ENCODE data around the gene AHSP. TPM values are rescaled to one million over a fixed set of nuclear protein-coding genes. Genes with fewer than 3 reads are reported as not detected.

AHSP gene
- total and polyA plus RNA-seq, 10 of the 15 experiments (the other 5 are each of a cell fraction or from before 2014, with no cell fraction given), result not detected

DNA sequence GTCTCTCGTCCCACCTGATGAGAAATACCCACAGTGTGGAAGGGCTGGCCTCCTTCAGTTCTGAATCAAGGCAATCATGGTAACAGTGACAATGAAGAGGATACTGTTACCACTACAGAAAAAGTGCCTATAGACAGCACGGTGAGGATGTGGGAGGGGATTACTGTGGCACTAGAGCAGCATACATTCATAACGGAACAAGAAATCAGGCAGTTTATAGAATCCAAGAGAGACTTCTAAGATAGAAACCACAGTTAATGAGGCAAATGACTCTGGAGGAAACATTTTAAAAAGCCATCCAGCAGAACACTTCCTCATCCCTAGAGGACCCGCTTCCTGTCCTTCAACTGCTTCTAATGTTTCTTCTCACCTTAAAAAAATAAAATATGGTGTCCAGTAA lies 22.2 kb upstream of the AHSP start (continued):
- TF ChIP-seq ZNF687 (IDR thresholded peaks at IDR 0.05) (no peak), FOS (IDR thresholded peaks at IDR 0.05; ENCODE audit: borderline replicate concordance, extremely low read depth, insufficient read length) (no peak), NFYB (IDR thresholded peaks at IDR 0.05; ENCODE audit: insufficient read depth, low read depth, low read length) (no peak), MYC (IDR thresholded peaks at IDR 0.05; ENCODE audit: insufficient read depth, insufficient read length, insufficient replicate concordance, low read length, severe bottlenecking) (no peak), BHLHE40 (IDR thresholded peaks at IDR 0.05; ENCODE audit: borderline replicate concordance in 1 of 2, low read depth in 2 of 2, low read length in 1 of 2) (no peak), JUNB (IDR thresholded peaks at IDR 0.05) (peak; percentile 85), TCF12 (IDR thresholded peaks at IDR 0.05; ENCODE audit: low read depth, low read length) (no peak), JUND (IDR thresholded peaks at IDR 0.05; ENCODE audit: low read depth, low read length) (no peak), SMAD5 (IDR thresholded peaks at IDR 0.05; ENCODE audit: low read depth) (no peak), NFXL1 (IDR thresholded peaks at IDR 0.05; ENCODE audit: borderline replicate concordance) (no peak), MXI1 (IDR thresholded peaks at IDR 0.05; ENCODE audit: low read depth, low read length) (no peak), YY1 (IDR thresholded peaks at IDR 0.05; ENCODE audit: low read depth, low read length) (no peak), GATAD2B (conservative IDR thresholded peaks at IDR 0.05; ENCODE audit: low read depth) (no peak), CREM (IDR thresholded peaks at IDR 0.05; ENCODE audit: low read depth) (peak; percentile 33; the same call in 1 of the 2 replicates), PML (IDR thresholded peaks at IDR 0.05; ENCODE audit: low read length) (peak; percentile 46; the same call in 1 of the 2 replicates), BRCA1 (IDR thresholded peaks at IDR 0.05; ENCODE audit: low read depth, low read length) (no peak), ZSCAN29 (IDR thresholded peaks at IDR 0.05) (no peak)
- TF ChIP-seq, protein P1, sequence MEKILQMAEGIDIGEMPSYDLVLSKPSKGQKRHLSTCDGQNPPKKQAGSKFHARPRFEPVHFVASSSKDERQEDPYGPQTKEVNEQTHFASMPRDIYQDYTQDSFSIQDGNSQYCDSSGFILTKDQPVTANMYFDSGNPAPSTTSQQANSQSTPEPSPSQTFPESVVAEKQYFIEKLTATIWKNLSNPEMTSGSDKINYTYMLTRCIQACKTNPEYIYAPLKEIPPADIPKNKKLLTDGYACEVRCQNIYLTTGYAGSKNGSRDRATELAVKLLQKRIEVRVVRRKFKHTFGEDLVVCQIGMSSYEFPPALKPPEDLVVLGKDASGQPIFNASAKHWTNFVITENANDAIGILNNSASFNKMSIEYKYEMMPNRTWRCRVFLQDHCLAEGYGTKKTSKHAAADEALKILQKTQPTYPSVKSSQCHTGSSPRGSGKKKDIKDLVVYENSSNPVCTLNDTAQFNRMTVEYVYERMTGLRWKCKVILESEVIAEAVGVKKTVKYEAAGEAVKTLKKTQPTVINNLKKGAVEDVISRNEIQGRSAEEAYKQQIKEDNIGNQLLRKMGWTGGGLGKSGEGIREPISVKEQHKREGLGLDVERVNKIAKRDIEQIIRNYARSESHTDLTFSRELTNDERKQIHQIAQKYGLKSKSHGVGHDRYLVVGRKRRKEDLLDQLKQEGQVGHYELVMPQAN (conservative IDR thresholded peaks at IDR 0.05), result no peak
- TF ChIP-seq, protein P2, sequence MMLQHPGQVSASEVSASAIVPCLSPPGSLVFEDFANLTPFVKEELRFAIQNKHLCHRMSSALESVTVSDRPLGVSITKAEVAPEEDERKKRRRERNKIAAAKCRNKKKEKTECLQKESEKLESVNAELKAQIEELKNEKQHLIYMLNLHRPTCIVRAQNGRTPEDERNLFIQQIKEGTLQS (IDR thresholded peaks at IDR 0.05; ENCODE audit: borderline replicate concordance, extremely low read depth, low read depth, low read length), result no peak
- TF ChIP-seq, protein P3, sequence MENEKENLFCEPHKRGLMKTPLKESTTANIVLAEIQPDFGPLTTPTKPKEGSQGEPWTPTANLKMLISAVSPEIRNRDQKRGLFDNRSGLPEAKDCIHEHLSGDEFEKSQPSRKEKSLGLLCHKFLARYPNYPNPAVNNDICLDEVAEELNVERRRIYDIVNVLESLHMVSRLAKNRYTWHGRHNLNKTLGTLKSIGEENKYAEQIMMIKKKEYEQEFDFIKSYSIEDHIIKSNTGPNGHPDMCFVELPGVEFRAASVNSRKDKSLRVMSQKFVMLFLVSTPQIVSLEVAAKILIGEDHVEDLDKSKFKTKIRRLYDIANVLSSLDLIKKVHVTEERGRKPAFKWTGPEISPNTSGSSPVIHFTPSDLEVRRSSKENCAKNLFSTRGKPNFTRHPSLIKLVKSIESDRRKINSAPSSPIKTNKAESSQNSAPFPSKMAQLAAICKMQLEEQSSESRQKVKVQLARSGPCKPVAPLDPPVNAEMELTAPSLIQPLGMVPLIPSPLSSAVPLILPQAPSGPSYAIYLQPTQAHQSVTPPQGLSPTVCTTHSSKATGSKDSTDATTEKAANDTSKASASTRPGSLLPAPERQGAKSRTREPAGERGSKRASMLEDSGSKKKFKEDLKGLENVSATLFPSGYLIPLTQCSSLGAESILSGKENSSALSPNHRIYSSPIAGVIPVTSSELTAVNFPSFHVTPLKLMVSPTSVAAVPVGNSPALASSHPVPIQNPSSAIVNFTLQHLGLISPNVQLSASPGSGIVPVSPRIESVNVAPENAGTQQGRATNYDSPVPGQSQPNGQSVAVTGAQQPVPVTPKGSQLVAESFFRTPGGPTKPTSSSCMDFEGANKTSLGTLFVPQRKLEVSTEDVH (IDR thresholded peaks at IDR 0.05; ENCODE audit: low read depth, partially characterized antibody), result no peak

Measured in GM12878 (cell line).